Frontal cortex (tissue), 4 donors: Measurements from ENCODE around the gene TRIAP1. TPM values are rescaled to one million over a fixed set of nuclear protein-coding genes. Genes with fewer than 3 reads are reported as not detected.

Source experiments
- DNase-seq, 2 donors: peaks; one replicate each; pipeline ENCODE4 v3.0.0; 2012; ENCODE audit warnings: low spot score in 2 of 2
- FAIRE-seq: peaks from 2 replicates; lab custom pipeline; 2012; peaks lifted over from hg19 to GRCh38; lab: Jason Lieb, UNC
- total RNA-seq: library from RNA; depleted of rRNA; stranded (reverse); fragments of >200 nt; gene quantifications from one replicate; pipeline ENCODE4 v1.2.3, GENCODE V29; 2014
- donor health status: control.
- donor health status: control.
- donor health status: control.

The TRIAP1 gene
- total RNA-seq, 1 donor from 2014 or later: 11.0 TPM

GRCh38 chr12:120397824-120398540 lies 48.2 kb downstream of the TRIAP1 start:
- DNase-seq (peak in 1 of 2 donors; percentile 37), FAIRE-seq (no peak)

GRCh38 chr12:120394483-120395367 lies 51.5 kb downstream of the TRIAP1 start:
- FAIRE-seq: no peak
- no peak for DNase-seq

Other genes starting within 250 kb of the TRIAP1 start
- gene RPLP0, start 245.3 kb downstream of the TRIAP1 start, total RNA-seq: 1,889 TPM
- 2.4 TPM for gene PXN, start 180.7 kb downstream of the TRIAP1 start, total RNA-seq
- gene RNU4-2, start 154.5 kb downstream of the TRIAP1 start, total RNA-seq: under 0.01 TPM
- gene RNU4-1, start 153.1 kb downstream of the TRIAP1 start, total RNA-seq: under 0.01 TPM
- 4.1 TPM for gene SIRT4, start 144.1 kb downstream of the TRIAP1 start, total RNA-seq
- not detected for gene PLA2G1B, start 118.6 kb downstream of the TRIAP1 start, total RNA-seq
- 6.9 TPM for gene MSI1, start 77.2 kb downstream of the TRIAP1 start, total RNA-seq
- 489 TPM for gene COX6A1, start 8.3 kb downstream of the TRIAP1 start, total RNA-seq
- 28.9 TPM for gene GATC, start 60 bp upstream of the TRIAP1 start, total RNA-seq
- gene SRSF9, start 23.4 kb upstream of the TRIAP1 start, total RNA-seq: 92.5 TPM
- gene DYNLL1, start 49.7 kb upstream of the TRIAP1 start, total RNA-seq: 279 TPM
- gene COQ5, start 82.8 kb upstream of the TRIAP1 start, total RNA-seq: 25.3 TPM
- gene RNF10, start 88.0 kb upstream of the TRIAP1 start, total RNA-seq: 119 TPM
- 27.3 TPM for gene POP5, start 135.0 kb upstream of the TRIAP1 start, total RNA-seq
- gene CABP1, start 194.2 kb upstream of the TRIAP1 start, total RNA-seq: 2.0 TPM
- gene MLEC, start 240.8 kb upstream of the TRIAP1 start, total RNA-seq: 35.5 TPM